Astrocyte (in vitro differentiated cells and primary cell): ENCODE results near the gene KLRK1. TPM values are rescaled to one million over a fixed set of nuclear protein-coding genes. Genes with fewer than 3 reads are reported as not detected.
"Not testable (repeated sequence)": the region's sequence is repeated elsewhere in the genome, so short reads cannot be mapped to it uniquely, and the experiment has no call there.

Experiments
- DNase-seq: peaks from one replicate; pipeline ENCODE4 v3.0.0-alpha.2; 2010; ENCODE audit warnings: low read depth
- FAIRE-seq: peaks from 2 replicates; lab custom pipeline; 2011; peaks lifted over from hg19 to GRCh38; lab: Jason Lieb, UNC
- H2AFZ ChIP-seq: 2 replicates; pipeline ENCODE4 v1.6.0; 2012; ENCODE audit warnings: low read depth, low read length, inconsistent platforms
- H3K27ac ChIP-seq: 2 replicates; pipeline ENCODE4 v1.5.1; 2011; ENCODE audit warnings: low read depth, low read length, inconsistent platforms
- H3K27me3 ChIP-seq: 2 replicates; pipeline ENCODE4 v1.6.0; 2011; ENCODE audit warnings: low read length, inconsistent platforms; ENCODE audit not compliant: insufficient read depth
- H3K36me3 ChIP-seq: 2 replicates; pipeline ENCODE4 v1.5.1; 2011; ENCODE audit warnings: low read length, inconsistent platforms; ENCODE audit not compliant: insufficient read depth
- H3K4me1 ChIP-seq: 2 replicates; pipeline ENCODE4 v1.5.1; 2011; ENCODE audit warnings: low read length, inconsistent platforms; ENCODE audit not compliant: insufficient read depth
- H3K4me2 ChIP-seq: 2 replicates; pipeline ENCODE4 v1.6.0; 2012; ENCODE audit warnings: low read length, inconsistent platforms
- H3K4me3 ChIP-seq: 2 replicates; pipeline ENCODE4 v1.5.1; 2011; ENCODE audit warnings: low read depth, mild to moderate bottlenecking, low read length, inconsistent platforms; ENCODE audit not compliant: insufficient read depth
- H3K79me2 ChIP-seq: 2 replicates; pipeline ENCODE4 v1.6.0; 2012; ENCODE audit warnings: mild to moderate bottlenecking, low read length, inconsistent platforms; ENCODE audit not compliant: insufficient read depth
- H3K9ac ChIP-seq: 2 replicates; pipeline ENCODE4 v1.6.0; 2012; ENCODE audit warnings: mild to moderate bottlenecking, low read length, inconsistent platforms
- H3K9me3 ChIP-seq: 2 replicates; pipeline ENCODE4 v1.5.1; 2012; ENCODE audit warnings: low read depth, mild to moderate bottlenecking, low read length, inconsistent platforms; ENCODE audit not compliant: insufficient read depth
- H4K20me1 ChIP-seq: 2 replicates; pipeline ENCODE4 v1.6.0; 2012; ENCODE audit warnings: low read length, inconsistent platforms; ENCODE audit not compliant: insufficient read depth
- H3K27ac Mint-ChIP-seq: one replicate; pipeline ENCODE4 v1.8.0; 2021; ENCODE audit warnings: mild to moderate bottlenecking, mixed read lengths; ENCODE audit not compliant: unreplicated experiment
- H3K27me3 Mint-ChIP-seq: one replicate; pipeline ENCODE4 v1.8.0; 2021; ENCODE audit warnings: low read depth, mixed read lengths; ENCODE audit not compliant: unreplicated experiment
- H3K36me3 Mint-ChIP-seq: one replicate; pipeline ENCODE4 v1.8.0; 2021; ENCODE audit warnings: low read depth, mixed read lengths; ENCODE audit not compliant: unreplicated experiment
- H3K4me1 Mint-ChIP-seq: one replicate; pipeline ENCODE4 v1.8.0; 2021; ENCODE audit warnings: low read depth, mixed read lengths; ENCODE audit not compliant: unreplicated experiment
- H3K4me3 Mint-ChIP-seq: one replicate; pipeline ENCODE4 v1.8.0; 2021; ENCODE audit warnings: mild to moderate bottlenecking, moderate library complexity, mixed read lengths; ENCODE audit not compliant: unreplicated experiment
- H3K9me3 Mint-ChIP-seq: one replicate; pipeline ENCODE4 v1.8.0; 2021; ENCODE audit warnings: mild to moderate bottlenecking, mixed read lengths; ENCODE audit not compliant: unreplicated experiment
- EZH2 ChIP-seq: IDR thresholded peaks from 2 replicates; pipeline ENCODE4 v1.6.1; 2012; ENCODE audit warnings: mild to moderate bottlenecking, low read length, inconsistent platforms; ENCODE audit not compliant: insufficient read depth
- total RNA-seq: library from RNA; stranded (reverse); gene quantifications from 2 replicates; pipeline ENCODE4 v1.2.1, GENCODE V29; 2021
- TF ChIP-seq, protein P1 (sequence below): IDR thresholded peaks from 2 replicates; pipeline ENCODE4 v1.5.1; 2011; ENCODE audit warnings: low read depth, mild to moderate bottlenecking, inconsistent platforms, low read length, moderate library complexity; ENCODE audit not compliant: insufficient read depth

KLRK1 gene
- total RNA-seq, 1 donor from 2014 or later, result 0.73 TPM

GRCh38 chr12:10341892-10342509 lies 47.8 kb downstream of the KLRK1 start:
- Histone ChIP-seq H2AFZ (no peak overlapping the region), H3K4me1 (peaks cover 5% of the 10 kb centered on the region), H3K4me3 (no peak overlapping the region), H4K20me1 (no peaks in the 10 kb centered on the region), H3K36me3 (no peaks in the 10 kb centered on the region), H3K27me3 (no peaks in the 10 kb centered on the region), H3K9ac (no peak overlapping the region), H3K4me2 (no peak overlapping the region), H3K9me3 (no peaks in the 10 kb centered on the region), H3K79me2 (no peaks in the 10 kb centered on the region), H3K27ac (no peak overlapping the region)
- Mint-ChIP-seq H3K9me3 (no peaks in the 10 kb centered on the region), H3K27me3 (peaks cover 3% of the 10 kb centered on the region), H3K4me3 (no peak overlapping the region), H3K36me3 (no peaks in the 10 kb centered on the region), H3K4me1 (peaks cover 31% of the 10 kb centered on the region), H3K27ac (no peak overlapping the region)
- TF ChIP-seq, protein P1, sequence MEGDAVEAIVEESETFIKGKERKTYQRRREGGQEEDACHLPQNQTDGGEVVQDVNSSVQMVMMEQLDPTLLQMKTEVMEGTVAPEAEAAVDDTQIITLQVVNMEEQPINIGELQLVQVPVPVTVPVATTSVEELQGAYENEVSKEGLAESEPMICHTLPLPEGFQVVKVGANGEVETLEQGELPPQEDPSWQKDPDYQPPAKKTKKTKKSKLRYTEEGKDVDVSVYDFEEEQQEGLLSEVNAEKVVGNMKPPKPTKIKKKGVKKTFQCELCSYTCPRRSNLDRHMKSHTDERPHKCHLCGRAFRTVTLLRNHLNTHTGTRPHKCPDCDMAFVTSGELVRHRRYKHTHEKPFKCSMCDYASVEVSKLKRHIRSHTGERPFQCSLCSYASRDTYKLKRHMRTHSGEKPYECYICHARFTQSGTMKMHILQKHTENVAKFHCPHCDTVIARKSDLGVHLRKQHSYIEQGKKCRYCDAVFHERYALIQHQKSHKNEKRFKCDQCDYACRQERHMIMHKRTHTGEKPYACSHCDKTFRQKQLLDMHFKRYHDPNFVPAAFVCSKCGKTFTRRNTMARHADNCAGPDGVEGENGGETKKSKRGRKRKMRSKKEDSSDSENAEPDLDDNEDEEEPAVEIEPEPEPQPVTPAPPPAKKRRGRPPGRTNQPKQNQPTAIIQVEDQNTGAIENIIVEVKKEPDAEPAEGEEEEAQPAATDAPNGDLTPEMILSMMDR, result no peak
- no peak for TF ChIP-seq EZH2
- DNase-seq (no peak), FAIRE-seq (no peak)

- not testable (repeated sequence) for H3K79me2 ChIP-seq, H3K36me3 Mint-ChIP-seq, H3K9me3 Mint-ChIP-seq, H2AFZ ChIP-seq, H3K4me3 ChIP-seq, FAIRE-seq, H3K9me3 ChIP-seq, H3K36me3 ChIP-seq, H3K4me3 Mint-ChIP-seq, H3K27me3 ChIP-seq, H3K9ac ChIP-seq, DNase-seq, H3K27ac ChIP-seq, H4K20me1 ChIP-seq, H3K4me2 ChIP-seq, H3K27me3 Mint-ChIP-seq, H3K4me1 ChIP-seq
- peak overlapping the region; percentile 5 for H3K27ac Mint-ChIP-seq
- peaks cover 35% of the 10 kb centered on the region for H3K4me1 Mint-ChIP-seq
These were observed 48.9 kb downstream of the KLRK1 start for GRCh38 chr12:10340946-10341345.

- Mint-ChIP-seq H3K36me3 (no peaks in the 10 kb centered on the region), H3K27ac (peak overlapping the region; percentile 58), H3K4me1 (peaks cover 35% of the 10 kb centered on the region), H3K27me3 (peaks cover 3% of the 10 kb centered on the region), H3K4me3 (no peak overlapping the region), H3K9me3 (no peaks in the 10 kb centered on the region)
- Histone ChIP-seq H3K4me1 (peaks cover 5% of the 10 kb centered on the region), H3K27me3 (no peaks in the 10 kb centered on the region), H3K4me3 (no peak overlapping the region), H3K9ac (no peak overlapping the region), H4K20me1 (no peaks in the 10 kb centered on the region), H2AFZ (no peak overlapping the region), H3K4me2 (peak overlapping the region; percentile 22), H3K36me3 (no peaks in the 10 kb centered on the region), H3K9me3 (no peaks in the 10 kb centered on the region), H3K27ac (no peak overlapping the region), H3K79me2 (no peaks in the 10 kb centered on the region)
- TF ChIP-seq, protein P1, result no peak
- TF ChIP-seq EZH2, result no peak
- FAIRE-seq (no peak), DNase-seq (peak; percentile 25)
These were observed 50.6 kb downstream of the KLRK1 start for GRCh38 chr12:10339053-10339840.

GRCh38 chr12:10338470-10338869 lies 51.4 kb downstream of the KLRK1 start:
- not testable (repeated sequence) for H3K9ac ChIP-seq, H3K9me3 ChIP-seq, FAIRE-seq, H3K4me2 ChIP-seq, H4K20me1 ChIP-seq, H3K4me3 Mint-ChIP-seq, H3K4me1 ChIP-seq, H3K27ac ChIP-seq, H3K36me3 Mint-ChIP-seq, H3K27me3 ChIP-seq, H3K27me3 Mint-ChIP-seq, H2AFZ ChIP-seq, DNase-seq, H3K36me3 ChIP-seq, H3K79me2 ChIP-seq, H3K4me3 ChIP-seq, H3K9me3 Mint-ChIP-seq
- peak overlapping the region; percentile 41 for H3K27ac Mint-ChIP-seq
- peaks cover 35% of the 10 kb centered on the region for H3K4me1 Mint-ChIP-seq
